Cardiac septum (tissue), 1 donor: ENCODE results near the gene GDF7. TPM values are rescaled to one million over a fixed set of nuclear protein-coding genes. Genes with fewer than 3 reads are reported as not detected.
"Not testable (repeated sequence)": the region's sequence is repeated elsewhere in the genome, so short reads cannot be mapped to it uniquely, and the experiment has no call there.

ENCODE experiments used
- DNase-seq: peaks from one replicate; pipeline ENCODE4 v3.0.0-alpha.2; 2020; ENCODE audit warnings: low spot score
- intact Hi-C: fragments of 100-400 bp; cut with DNase I; formaldehyde crosslinking; loops from one replicate; pipeline ENCODE4 v1.14.0; 2022
- total RNA-seq: library from RNA; stranded (reverse); fragmentation: NEBNext Ultra II Directional; extraction: Animal tissue kit (Norgen Biotek cat#: 25700); gene quantifications from one replicate; pipeline ENCODE4 v1.2.1, GENCODE V29; 2021
- donor health status: DM: no; HTN: no; CAD: no.

Gene GDF7
- total RNA-seq, 1 donor from 2014 or later, result 0.94 TPM

DNA sequence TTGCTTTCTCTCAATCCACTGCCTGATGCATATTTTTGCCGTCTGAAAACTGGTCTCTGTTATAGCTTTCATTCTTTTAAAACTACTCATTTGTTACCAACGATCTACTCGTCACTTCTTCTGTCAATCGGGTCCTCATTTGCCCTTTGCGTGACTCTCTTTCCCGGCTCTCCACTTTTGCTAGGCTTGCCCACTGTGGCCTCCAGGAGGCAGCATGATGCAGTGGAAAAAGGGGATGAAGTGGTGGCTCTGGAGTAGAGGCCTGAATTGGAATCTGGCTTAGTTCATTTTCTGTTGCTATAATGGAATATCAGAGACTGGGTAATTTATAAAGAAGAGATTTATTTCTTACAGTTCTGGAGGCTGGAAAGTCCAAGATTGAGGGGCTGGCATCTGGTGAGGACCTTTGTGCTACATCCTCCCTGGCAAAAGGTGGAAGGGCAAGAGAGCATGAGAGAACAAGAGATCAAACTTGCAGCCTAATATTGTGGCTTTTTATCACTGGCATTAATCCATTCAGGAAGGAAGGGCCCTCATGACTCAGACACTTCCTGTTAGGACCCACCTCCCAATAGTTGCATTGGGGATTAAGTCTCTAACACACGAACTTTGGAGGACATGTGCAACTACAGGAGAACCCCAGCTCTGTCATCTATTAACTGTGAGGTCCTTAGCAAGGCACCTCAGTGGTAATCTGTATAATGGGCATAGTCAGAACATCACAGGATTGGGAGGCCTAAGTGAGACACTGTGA, 15.4 kb downstream of the GDF7 start:
- intact Hi-C loops, result no loop called here
- no peak for DNase-seq

DNA sequence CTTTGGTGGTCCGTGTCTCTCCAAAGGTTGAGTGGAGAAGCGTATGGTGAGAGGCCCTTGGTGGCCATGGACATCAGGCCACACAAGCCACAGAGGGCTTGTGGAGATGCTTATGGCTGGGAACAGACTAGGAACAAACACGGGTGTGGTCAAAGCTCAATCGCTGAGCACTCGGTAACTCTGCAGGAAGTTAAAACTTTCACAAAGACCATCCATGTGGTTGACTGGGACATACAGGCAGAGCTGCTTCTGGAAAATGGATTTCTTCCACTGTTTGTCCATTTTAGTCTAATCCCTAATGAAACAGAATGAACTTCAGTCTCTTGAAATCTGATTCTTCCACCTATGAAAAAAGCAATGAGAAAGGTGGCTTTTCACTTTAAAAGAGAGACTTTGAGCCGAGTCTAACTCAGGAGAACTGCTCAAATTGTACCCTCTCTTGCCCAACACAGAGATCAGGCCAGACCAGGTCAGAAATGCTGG, 17.7 kb downstream of the GDF7 start:
- intact Hi-C loops, result no loop called here
- no peak for DNase-seq

DNA sequence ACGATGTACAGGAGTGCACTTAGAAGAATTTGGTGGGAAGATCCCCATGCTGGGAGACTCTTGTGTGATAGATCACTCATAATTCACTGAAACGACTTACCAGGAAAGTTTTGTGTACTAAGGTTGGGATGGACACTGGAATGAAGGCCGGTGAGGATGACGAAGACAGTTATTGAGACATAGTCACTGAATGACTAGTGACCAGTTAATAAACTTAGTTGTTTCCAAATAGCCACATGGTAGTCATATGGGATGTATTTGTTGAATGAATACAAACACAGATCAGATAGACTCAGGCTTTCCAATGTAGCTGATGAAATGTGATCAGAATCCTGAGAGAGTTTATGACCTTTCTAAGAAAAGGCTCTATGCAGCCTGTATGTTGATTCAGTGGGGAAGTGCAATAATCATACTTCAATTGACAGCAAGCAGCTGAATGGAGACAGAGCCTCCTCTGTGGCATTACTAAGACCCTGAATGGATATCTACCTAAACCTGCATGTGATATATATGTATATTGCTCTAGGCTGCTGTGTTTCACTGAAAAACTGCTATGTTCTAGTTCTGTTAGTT, 20.4 kb downstream of the GDF7 start:
- intact Hi-C loops, result no loop called here
- DNase-seq, result no peak

DNA sequence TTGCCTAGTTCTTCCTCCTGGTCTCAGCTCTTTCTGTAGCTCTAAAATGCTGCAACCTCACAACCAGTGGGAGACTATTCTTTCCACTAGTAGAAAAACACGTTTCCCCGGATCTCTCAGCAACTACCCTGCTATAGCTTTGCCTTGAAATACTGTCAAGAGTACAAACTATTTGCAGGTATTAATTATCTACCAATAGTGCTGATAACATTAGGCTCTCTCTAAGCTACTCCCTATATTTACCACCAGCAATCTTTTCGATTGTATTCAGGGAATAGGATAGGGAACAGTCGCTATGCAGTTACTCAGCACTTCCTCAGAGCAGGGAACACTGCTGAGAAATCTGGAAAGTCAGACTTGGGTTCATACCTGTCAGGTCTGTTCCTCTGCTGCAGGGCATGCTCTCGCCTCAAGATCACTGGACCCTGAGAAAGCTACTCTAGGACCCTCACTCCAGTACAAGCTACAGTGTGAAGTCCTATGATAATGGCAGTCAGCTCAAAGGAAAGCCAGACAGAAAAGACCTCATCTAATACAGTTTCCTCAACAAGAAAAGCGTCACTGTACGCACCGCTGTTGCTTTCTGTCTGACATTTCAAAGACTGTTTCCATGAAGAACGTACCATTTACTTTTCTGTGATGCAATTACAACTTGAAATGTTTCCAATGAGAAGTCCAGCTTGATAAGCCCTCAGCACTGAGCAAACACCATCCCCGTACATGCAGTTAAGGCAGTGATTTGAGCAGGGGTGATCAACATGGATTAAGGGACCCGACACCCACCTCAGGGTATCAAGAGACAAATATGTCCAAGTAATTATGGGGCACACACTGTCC, 22.7 kb downstream of the GDF7 start:
- DNase-seq, result no peak
- intact Hi-C loops, result no loop called here

DNA sequence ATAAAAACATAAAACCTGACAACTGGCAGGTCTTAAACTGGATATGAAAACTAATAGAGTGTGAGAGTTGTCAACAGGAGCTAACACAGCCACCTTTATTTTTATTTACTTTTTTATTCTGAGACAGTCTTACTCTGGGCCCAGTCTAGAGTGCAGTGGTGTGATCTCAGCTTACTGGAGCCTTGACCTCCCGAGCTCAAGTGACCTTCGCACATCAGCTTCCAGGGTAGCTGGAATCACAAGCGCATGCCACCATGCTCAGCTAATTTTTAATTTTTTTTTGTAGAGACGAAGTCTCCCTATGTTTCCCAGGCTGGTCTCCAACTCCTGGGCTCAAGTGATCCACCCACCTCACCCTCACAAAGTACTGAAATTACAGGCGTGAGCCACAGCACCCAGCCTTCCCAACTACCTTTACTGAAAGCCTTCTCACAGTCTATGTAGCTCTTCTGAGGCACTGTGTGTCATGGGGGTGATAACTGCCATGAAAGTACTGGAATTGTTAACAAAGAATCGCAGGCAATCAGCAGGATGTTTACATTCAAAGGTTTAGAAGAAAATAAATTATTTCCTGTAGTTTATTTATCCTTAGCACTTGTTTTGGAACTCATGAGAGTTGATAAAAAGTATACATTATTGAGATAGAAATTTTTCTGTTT, 24.3 kb downstream of the GDF7 start:
- DNase-seq, result no peak
- intact Hi-C loops, result no loop called here

GRCh38 chr2:20692081-20692480, 25.1 kb downstream of the GDF7 start:
- DNase-seq, result no peak
- intact Hi-C loops, result no loop called here

DNA sequence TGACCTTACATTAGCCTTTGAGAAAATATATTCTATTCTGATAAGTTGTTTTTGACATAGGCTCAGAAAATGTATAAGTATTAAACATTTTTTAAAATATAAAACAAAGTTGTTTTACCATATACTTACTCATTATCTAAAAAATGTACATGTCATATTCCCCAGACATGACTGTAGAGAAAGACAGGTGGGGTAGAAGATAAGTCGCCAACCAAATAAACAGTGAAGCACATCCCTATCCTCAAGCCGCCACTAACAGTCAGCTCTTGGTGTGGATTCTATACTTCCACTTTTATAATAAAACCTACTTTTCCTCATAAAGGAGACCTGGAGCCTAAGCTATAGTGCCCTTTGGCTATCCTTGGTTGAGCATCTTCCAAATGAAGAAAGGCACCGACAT, 26.4 kb downstream of the GDF7 start:
- intact Hi-C loops, result no loop called here
- DNase-seq, result no peak

DNA sequence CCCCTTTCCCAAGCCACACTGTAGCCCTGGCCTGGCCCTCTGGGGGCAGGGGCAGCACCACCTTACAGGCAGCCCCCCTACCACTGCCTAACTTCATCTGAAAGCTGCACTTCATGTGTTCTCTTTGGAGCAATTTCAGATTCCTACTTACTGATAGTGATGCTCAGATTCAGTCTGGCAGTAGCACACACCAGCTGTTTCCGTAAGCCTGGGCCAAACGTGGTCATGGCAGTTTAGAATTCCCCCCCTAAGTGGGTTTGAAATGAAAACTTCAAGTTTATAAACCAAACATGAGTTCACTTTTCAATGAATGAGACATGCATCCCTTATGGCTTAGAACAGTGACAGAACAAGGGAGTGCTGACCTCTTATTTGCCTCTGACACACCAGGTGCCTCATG, 29.4 kb downstream of the GDF7 start:
- intact Hi-C loops, result no loop called here

GRCh38 chr2:20697322-20697934, 30.5 kb downstream of the GDF7 start:
- intact Hi-C loops, result no loop called here
- no peak for DNase-seq

More for the DNA sequence above, 29.4 kb downstream of the GDF7 start:
- no peak for DNase-seq

DNA sequence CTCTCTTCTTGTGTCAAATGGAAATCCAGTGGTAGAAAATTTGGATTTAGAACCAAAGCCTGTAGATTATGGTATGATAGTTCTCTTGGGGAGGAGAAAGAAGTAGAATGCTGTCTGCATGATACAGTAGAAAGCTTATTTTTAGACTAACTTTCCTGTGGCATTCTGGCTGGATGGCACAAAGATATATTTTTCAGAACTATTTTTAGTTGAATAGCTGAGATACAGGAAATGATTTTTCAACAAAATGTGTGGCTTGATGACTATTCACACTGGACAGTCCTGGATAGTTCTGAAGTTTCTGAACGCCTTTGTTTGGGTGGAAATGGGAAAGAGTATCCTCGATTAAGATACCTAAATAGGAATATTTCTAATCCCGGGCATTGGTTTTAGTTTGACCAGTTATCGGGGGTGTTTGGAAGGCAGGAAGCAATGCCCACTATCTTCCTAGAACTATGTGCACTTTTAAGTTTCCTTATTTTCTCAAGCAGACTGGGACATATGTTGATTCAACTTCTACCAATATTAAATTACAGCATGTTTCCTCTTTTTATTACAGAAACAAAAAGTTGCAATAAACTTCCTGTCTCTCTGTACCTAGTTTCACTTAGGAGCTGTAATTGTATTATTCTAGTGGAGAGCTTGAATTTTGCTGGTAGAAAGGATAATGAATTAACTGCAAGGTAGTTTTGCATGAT, 32.1 kb downstream of the GDF7 start:
- intact Hi-C loops, result no loop called here
- DNase-seq, result no peak

DNA sequence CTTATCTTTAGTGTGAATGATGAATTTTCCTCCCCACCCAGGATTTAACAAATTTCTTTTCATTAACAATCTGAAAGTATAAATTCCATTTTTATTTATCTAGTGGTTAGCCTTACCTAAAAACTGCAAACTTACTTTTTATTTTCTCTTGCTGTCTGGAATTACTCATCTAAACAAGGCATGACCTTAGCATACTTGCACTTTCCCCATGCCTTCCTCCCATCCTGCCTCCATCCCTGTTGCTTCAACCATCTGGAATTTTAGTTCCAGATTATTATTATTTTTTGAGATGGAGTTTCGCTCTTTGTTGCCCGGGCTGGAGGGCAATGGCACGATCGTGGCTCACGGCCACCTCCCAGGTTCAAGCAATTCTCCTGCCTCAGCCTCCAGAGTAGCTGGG, 35.6 kb downstream of the GDF7 start:
- no peak for DNase-seq
- intact Hi-C loops, result no loop called here

DNA sequence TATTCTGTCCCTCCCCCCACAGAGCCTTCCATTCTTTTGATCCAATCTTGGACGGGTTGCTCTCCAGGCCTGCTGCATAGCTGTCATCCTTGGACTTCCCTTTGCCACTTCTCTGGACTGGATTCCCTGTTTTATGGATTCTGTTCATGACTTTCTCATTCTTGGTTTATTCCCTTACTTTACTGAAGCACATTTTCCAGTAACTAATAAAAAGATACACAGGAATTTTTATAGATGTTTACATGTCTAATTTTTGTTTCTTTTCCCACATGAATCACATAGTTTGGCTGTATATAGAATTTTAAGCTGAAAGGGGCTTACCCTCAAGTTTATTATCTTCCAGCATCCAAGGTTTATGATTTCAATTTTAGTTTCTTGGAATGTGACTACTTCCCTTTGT, 37.9 kb downstream of the GDF7 start:
- intact Hi-C loops, result no loop called here
- no peak for DNase-seq

DNA sequence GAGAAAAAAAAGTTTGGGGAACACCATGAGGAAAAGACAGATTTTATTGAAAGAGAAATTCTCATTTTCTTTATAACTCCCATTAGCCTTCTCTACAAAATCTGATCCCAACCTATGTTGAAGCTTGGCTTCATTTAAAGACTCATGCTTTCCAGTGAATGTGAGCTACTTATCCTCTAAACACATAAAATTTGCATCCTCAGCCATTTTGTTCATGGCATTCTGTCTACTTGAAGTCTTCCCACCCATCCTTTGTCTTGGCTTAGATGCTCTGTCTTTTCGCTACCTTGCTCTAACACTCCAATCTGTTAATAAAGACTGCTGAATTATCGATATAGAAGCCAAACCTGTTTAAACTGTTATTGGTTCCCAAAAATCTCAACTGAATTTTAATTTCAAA, 39.3 kb downstream of the GDF7 start:
- DNase-seq, result no peak
- intact Hi-C loops, result no loop called here

GRCh38 chr2:20706786-20707185, 39.8 kb downstream of the GDF7 start:
- intact Hi-C loops, result no loop called here
- DNase-seq, result no peak

DNA sequence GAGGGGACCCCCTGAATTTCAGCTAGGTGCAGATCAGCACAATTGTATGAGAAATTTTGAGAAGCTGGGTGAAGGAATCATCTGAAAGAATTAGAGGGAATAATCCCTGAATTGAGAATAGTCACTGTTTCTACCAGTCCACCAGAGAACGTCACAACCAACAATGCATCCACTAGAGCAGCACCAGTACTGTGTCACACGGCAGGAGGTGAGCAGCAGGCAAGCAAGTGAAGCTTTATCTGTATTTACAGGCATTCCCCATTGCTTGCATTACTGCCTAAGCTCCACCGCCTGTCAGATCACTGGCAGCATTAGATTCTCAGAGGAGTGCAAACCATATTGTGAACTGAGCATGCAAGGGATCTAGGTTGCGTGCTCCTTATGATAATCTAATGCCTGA, 40.7 kb downstream of the GDF7 start:
- intact Hi-C loops, result no loop called here
- DNase-seq, result no peak

DNA sequence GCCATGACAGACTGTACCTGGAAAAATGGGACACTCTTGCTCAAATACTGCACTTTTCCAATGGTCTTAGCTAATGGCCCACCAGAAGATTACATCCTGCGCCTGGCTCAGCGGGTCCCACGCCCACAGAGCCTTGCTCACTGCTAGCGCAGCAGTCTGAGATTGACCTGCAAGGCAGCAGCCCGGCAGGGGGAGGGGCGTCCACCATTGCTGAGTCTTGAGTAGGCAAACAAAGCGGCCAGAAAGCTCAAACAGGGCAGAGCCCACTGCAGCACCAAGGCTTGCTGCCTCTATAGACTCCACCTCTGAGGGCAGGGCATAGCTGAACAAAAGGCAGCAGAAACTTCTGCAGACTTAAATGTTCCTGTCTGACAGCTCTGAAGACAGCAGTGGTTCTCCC, 44.7 kb downstream of the GDF7 start:
- intact Hi-C loops, DNase-seq: not testable (repeated sequence)

- DNase-seq, intact Hi-C loops: not testable (repeated sequence)
Observed at GRCh38 chr2:20713585-20713984, 46.6 kb downstream of the GDF7 start.

- DNase-seq, intact Hi-C loops: not testable (repeated sequence)
Observed at GRCh38 chr2:20714412-20714811, 47.5 kb downstream of the GDF7 start.

DNA sequence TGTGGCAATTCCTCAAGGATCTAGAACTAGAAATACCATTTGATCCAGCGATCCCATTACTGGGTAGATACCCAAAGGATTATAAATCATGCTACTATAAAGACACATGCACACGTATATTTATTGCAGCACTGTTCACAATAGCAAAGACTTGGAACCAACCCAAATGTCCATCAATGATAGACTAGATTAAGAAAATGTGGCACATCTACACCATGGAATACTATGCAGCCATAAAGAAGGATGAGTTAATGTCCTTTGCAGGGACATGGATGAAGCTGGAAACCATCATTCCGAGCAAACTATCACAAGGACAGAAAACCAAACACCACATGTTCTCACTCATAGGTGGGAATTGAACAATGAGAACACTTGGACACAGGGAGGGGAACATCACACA, 49.2 kb downstream of the GDF7 start:
- intact Hi-C loops, DNase-seq: not testable (repeated sequence)
